Mucosa of descending colon (tissue), 3 donors: ENCODE measurements around the gene DPP10. TPM values are rescaled to one million over a fixed set of nuclear protein-coding genes. Genes with fewer than 3 reads are reported as not detected.
A peak's percentile ranks its signal among the peaks of the same experiment; 100 is the strongest.

Experiments
- ATAC-seq: fragments of 200-7000 bp; cut with Tn5 transposase; one replicate; pipeline ENCODE4 v1.9.1; 2020; ENCODE audit warnings: mild to moderate bottlenecking, moderate library complexity
- DNase-seq, 3 donors: peaks; one replicate each; pipeline ENCODE4 v3.0.0-alpha.2; 2020
- H3K36me3 ChIP-seq: fragments of 200-600 bp; one replicate; pipeline ENCODE4 v1.8.0; 2021; ENCODE audit warnings: low read depth, mild to moderate bottlenecking
- H3K4me1 ChIP-seq: fragments of 200-600 bp; one replicate; pipeline ENCODE4 v1.8.0; 2021; ENCODE audit warnings: low read depth, mild to moderate bottlenecking
- H3K4me3 ChIP-seq: fragments of 200-600 bp; one replicate; pipeline ENCODE4 v1.8.0; 2021; ENCODE audit warnings: mild to moderate bottlenecking
- H3K9me3 ChIP-seq: fragments of 200-600 bp; one replicate; pipeline ENCODE4 v1.8.0; 2021; ENCODE audit warnings: mild to moderate bottlenecking
- intact Hi-C, 2 donors: fragments of 100-400 bp; cut with DNase I in 1 of 2; cut with micrococcal nuclease in 1 of 2; formaldehyde crosslinking; loops; one replicate each; pipeline versions ENCODE4 v1.11.0 to v1.11.1; 2022; cut with DNase I, micrococcal nuclease
- total RNA-seq, 3 donors: library from RNA; stranded (reverse); fragmentation: NEBNext Ultra II Directional in 2 of 3; extraction: Animal tissue kit (Norgen Biotek cat#: 25700) in 2 of 3; gene quantifications; one replicate each; pipeline versions ENCODE4 v1.2.1 to v1.2.4, GENCODE V29; 2021 to 2023
- TF ChIP-seq, protein P1 (sequence below): fragments of 200-600 bp; IDR thresholded peaks from one replicate; pipeline ENCODE4 v1.8.0; 2022; ENCODE audit warnings: antibody characterized with exemption, mild to moderate bottlenecking
- donor health status: DM: no; HTN: no; CAD: no; lungs with moderate emphysema.
- donor health status: DM: no; HTN: no; CAD: no.
- donor health status: DM: no; HTN: yes; CAD: no.

DPP10 gene
- total RNA-seq, 3 donors from 2014 or later = 6.3 to 12.2 (median 6.9) TPM

GRCh38 chr2:115374981-115375380 lies 932.5 kb downstream of the DPP10 start:
- Histone ChIP-seq H3K36me3 (no peaks in the 10 kb centered on the region), H3K4me3 (no peak overlapping the region), H3K4me1 (no peaks in the 10 kb centered on the region), H3K9me3 (peaks cover 30% of the 10 kb centered on the region)
- no peak for DNase-seq
- intact Hi-C loops = no loop called here
- TF ChIP-seq, protein P1, sequence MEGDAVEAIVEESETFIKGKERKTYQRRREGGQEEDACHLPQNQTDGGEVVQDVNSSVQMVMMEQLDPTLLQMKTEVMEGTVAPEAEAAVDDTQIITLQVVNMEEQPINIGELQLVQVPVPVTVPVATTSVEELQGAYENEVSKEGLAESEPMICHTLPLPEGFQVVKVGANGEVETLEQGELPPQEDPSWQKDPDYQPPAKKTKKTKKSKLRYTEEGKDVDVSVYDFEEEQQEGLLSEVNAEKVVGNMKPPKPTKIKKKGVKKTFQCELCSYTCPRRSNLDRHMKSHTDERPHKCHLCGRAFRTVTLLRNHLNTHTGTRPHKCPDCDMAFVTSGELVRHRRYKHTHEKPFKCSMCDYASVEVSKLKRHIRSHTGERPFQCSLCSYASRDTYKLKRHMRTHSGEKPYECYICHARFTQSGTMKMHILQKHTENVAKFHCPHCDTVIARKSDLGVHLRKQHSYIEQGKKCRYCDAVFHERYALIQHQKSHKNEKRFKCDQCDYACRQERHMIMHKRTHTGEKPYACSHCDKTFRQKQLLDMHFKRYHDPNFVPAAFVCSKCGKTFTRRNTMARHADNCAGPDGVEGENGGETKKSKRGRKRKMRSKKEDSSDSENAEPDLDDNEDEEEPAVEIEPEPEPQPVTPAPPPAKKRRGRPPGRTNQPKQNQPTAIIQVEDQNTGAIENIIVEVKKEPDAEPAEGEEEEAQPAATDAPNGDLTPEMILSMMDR = no peak
- no peak for ATAC-seq

DNA sequence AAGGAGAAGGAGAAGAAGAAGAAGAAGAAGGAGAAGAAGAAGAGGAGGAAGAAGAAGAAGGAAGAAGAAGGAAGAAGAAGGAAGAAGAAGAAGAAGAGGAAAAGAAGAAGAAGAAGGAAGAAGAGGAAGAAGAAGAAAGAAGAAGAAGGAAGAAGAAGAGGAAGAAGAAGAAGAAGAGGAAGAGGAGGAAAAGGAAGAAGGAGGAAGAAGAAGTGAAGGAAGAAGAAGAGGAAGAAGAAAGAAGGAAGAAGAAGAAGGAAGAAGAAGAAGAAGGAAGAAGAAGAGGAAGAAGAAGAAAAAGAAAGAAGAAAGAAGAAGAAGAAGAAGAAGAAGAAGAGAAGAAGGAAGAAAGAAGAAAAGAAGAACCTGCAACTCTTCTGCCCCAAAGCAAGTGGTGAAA lies 942.0 kb downstream of the DPP10 start:
- DNase-seq (no peak), ATAC-seq (no peak)
- TF ChIP-seq, protein P1 = no peak
- H3K9me3 ChIP-seq = peaks cover 18% of the 10 kb centered on the region
- peaks cover 5% of the 10 kb centered on the region for H3K4me1 ChIP-seq
- H3K4me3 ChIP-seq = no peak overlapping the region
- H3K36me3 ChIP-seq = no peaks in the 10 kb centered on the region
- intact Hi-C loops = no loop called here

- Histone ChIP-seq H3K9me3 (peaks cover 17% of the 10 kb centered on the region), H3K36me3 (no peaks in the 10 kb centered on the region), H3K4me3 (no peak overlapping the region), H3K4me1 (peaks cover 5% of the 10 kb centered on the region)
- DNase-seq (no peak), ATAC-seq (no peak)
- intact Hi-C loops = no loop called here
- TF ChIP-seq, protein P1 = no peak
Observed at GRCh38 chr2:115386465-115386864, 944.0 kb downstream of the DPP10 start.

GRCh38 chr2:115389024-115389423 lies 946.6 kb downstream of the DPP10 start:
- DNase-seq (peak in 1 of 3 donors; percentile 62), ATAC-seq (peak; percentile 94)
- Histone ChIP-seq H3K36me3 (no peaks in the 10 kb centered on the region), H3K4me3 (no peak overlapping the region), H3K9me3 (no peaks in the 10 kb centered on the region), H3K4me1 (peaks cover 5% of the 10 kb centered on the region)
- intact Hi-C loops = no loop called here
- TF ChIP-seq, protein P1 = no peak

DNA sequence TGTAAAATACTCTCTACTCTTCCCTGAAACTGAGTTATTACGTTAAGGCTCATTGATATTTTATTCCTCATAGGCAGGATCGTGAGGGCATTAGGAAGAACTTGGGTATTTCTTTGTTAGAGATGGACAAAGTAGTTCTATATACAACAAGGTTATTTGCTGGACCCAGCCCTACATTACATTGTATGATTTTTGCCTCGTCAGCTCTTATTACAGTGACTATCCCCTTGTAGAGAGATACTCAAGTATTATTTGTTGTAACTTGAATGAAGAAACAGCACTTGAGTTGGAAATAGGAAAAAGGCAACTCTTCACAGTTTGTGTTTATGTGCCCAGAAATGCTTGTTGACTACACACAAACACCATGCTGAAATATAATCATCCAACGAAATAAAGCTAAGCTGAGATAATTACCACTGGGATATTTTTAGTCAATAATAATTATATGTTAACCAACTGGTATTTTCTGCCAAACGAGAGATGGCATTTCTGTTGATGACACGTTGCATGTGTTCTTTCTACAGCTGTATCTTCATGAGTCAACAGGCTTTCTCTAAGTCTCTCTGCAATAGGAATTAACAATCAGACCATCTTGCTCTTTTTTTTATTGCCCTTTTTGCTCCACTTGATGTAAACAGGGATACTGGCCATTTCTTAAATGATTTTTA lies 947.6 kb downstream of the DPP10 start:
- no peaks in the 10 kb centered on the region for H3K9me3 ChIP-seq
- intact Hi-C loops = no loop called here
- no peak overlapping the region for H3K4me3 ChIP-seq
- H3K36me3 ChIP-seq = no peaks in the 10 kb centered on the region
- no peak for ATAC-seq
- peaks cover 5% of the 10 kb centered on the region for H3K4me1 ChIP-seq
- TF ChIP-seq, protein P1 = no peak
- no peak for DNase-seq
